ENCODE results near the gene CCDC146. TPM values are rescaled to one million over a fixed set of nuclear protein-coding genes. Genes with fewer than 3 reads are reported as not detected.
"Not testable (repeated sequence)": the region's sequence is repeated elsewhere in the genome, so short reads cannot be mapped to it uniquely, and the experiment has no call there.

The CCDC146 gene
- total RNA-seq (8.7 TPM), polyA plus RNA-seq (15.6 TPM)
- long read RNA-seq, donor 1, partial matches to known transcripts: 0 of 1 reads
- long read RNA-seq, donor 1, other reads (novel, unspliced or antisense): 0 of 1 reads
- long read RNA-seq, donor 2: 0 reads
- long read RNA-seq, donor 3, partial matches to known transcripts: 0 of 1 reads
- long read RNA-seq, donor 3, other reads (novel, unspliced or antisense): 0 of 1 reads
- long read RNA-seq, donor 4, partial matches to known transcripts: 0 of 3 reads
- long read RNA-seq, donor 4, other reads (novel, unspliced or antisense): 0 of 3 reads
- long read RNA-seq, donor 5, partial matches to known transcripts: 0 of 2 reads
- long read RNA-seq, donor 5, other reads (novel, unspliced or antisense): 0 of 2 reads
- long read RNA-seq, donor 6, partial matches to known transcripts: 0 of 1 reads
- long read RNA-seq, donor 6, other reads (novel, unspliced or antisense): 0 of 1 reads
- long read RNA-seq, donor 7, partial matches to known transcripts: 72 of 73 reads
- long read RNA-seq, donor 7, other reads (novel, unspliced or antisense): 0 of 73 reads
- long read RNA-seq, donor 8, partial matches to known transcripts: 14 of 26 reads
- long read RNA-seq, donor 8, other reads (novel, unspliced or antisense): 12 of 26 reads
- long read RNA-seq, donor 9, partial matches to known transcripts: 11 of 12 reads
- long read RNA-seq, donor 9, other reads (novel, unspliced or antisense): 0 of 12 reads
- long read RNA-seq, donor 10: 0 reads

GRCh38 chr7:77121860-77122681 lies at the start of gene CCDC146:
CCDC146 (plus strand) TSS chr7:77122615; CDS start chr7:77167669, 45,054 bp downstream.
- DNase-seq (ENCODE audit: low read depth in 6 of 9, low spot score in 9 of 9): peak; percentile 83 to 99 (median 95)
- WGBS: under 1% methylated on average over 49 of the region's 50 CpGs
- not testable (repeated sequence) for H3K9me3 ChIP-seq (ENCODE audit: control insufficient read depth in 2 of 2, insufficient read depth in 1 of 2, low read length in 1 of 2); H3K36me3 ChIP-seq (ENCODE audit: control insufficient read depth in 2 of 2, insufficient read depth in 2 of 2, low read length in 1 of 2); H3K27me3 ChIP-seq (ENCODE audit: control insufficient read depth in 2 of 2, insufficient read depth in 1 of 2, low read length in 1 of 2); H3K4me1 ChIP-seq (ENCODE audit: control insufficient read depth in 2 of 2, insufficient read depth in 2 of 2, low read length in 2 of 2)
- Histone ChIP-seq H3K27ac (ENCODE audit: low read depth in 1 of 2, low read length in 1 of 2) (peak within 1 kb of the TSS in 1 of 2 donors; percentile 52), H3K4me3 (ENCODE audit: low read length in 2 of 2) (peak within 1 kb of the TSS; percentile 59 to 68)

- H3K4me1 ChIP-seq (ENCODE audit: control insufficient read depth in 2 of 2, insufficient read depth in 2 of 2, low read length in 2 of 2); H3K27ac ChIP-seq (ENCODE audit: low read depth in 1 of 2, low read length in 1 of 2); H3K27me3 ChIP-seq (ENCODE audit: control insufficient read depth in 2 of 2, insufficient read depth in 1 of 2, low read length in 1 of 2); H3K4me3 ChIP-seq (ENCODE audit: low read length in 2 of 2); H3K9me3 ChIP-seq (ENCODE audit: control insufficient read depth in 2 of 2, insufficient read depth in 1 of 2, low read length in 1 of 2); H3K36me3 ChIP-seq (ENCODE audit: control insufficient read depth in 2 of 2, insufficient read depth in 2 of 2, low read length in 1 of 2); DNase-seq (ENCODE audit: low read depth in 6 of 9, low spot score in 9 of 9): not testable (repeated sequence)
- WGBS: 100% methylated on average over 4 of the region's 6 CpGs
Observed at GRCh38 chr7:77074786-77075396, 47.5 kb upstream of the CCDC146 start.

- not testable (repeated sequence) for H3K27me3 ChIP-seq (ENCODE audit: control insufficient read depth in 2 of 2, insufficient read depth in 1 of 2, low read length in 1 of 2); H3K4me1 ChIP-seq (ENCODE audit: control insufficient read depth in 2 of 2, insufficient read depth in 2 of 2, low read length in 2 of 2); H3K4me3 ChIP-seq (ENCODE audit: low read length in 2 of 2); H3K36me3 ChIP-seq (ENCODE audit: control insufficient read depth in 2 of 2, insufficient read depth in 2 of 2, low read length in 1 of 2); H3K27ac ChIP-seq (ENCODE audit: low read depth in 1 of 2, low read length in 1 of 2); DNase-seq (ENCODE audit: low read depth in 6 of 9, low spot score in 9 of 9); H3K9me3 ChIP-seq (ENCODE audit: control insufficient read depth in 2 of 2, insufficient read depth in 1 of 2, low read length in 1 of 2)
- 98% methylated on average over 5 of the region's 5 CpGs for WGBS
Observed at GRCh38 chr7:77077060-77077459, 45.4 kb upstream of the CCDC146 start.

- not testable (repeated sequence) for DNase-seq (ENCODE audit: low read depth in 6 of 9, low spot score in 9 of 9); H3K4me3 ChIP-seq (ENCODE audit: low read length in 2 of 2); H3K4me1 ChIP-seq (ENCODE audit: control insufficient read depth in 2 of 2, insufficient read depth in 2 of 2, low read length in 2 of 2); H3K27me3 ChIP-seq (ENCODE audit: control insufficient read depth in 2 of 2, insufficient read depth in 1 of 2, low read length in 1 of 2); H3K27ac ChIP-seq (ENCODE audit: low read depth in 1 of 2, low read length in 1 of 2); H3K36me3 ChIP-seq (ENCODE audit: control insufficient read depth in 2 of 2, insufficient read depth in 2 of 2, low read length in 1 of 2); H3K9me3 ChIP-seq (ENCODE audit: control insufficient read depth in 2 of 2, insufficient read depth in 1 of 2, low read length in 1 of 2)
Observed at GRCh38 chr7:77079112-77079511, 43.3 kb upstream of the CCDC146 start.

- H3K36me3 ChIP-seq (ENCODE audit: control insufficient read depth in 2 of 2, insufficient read depth in 2 of 2, low read length in 1 of 2); H3K27ac ChIP-seq (ENCODE audit: low read depth in 1 of 2, low read length in 1 of 2); DNase-seq (ENCODE audit: low read depth in 6 of 9, low spot score in 9 of 9); H3K4me1 ChIP-seq (ENCODE audit: control insufficient read depth in 2 of 2, insufficient read depth in 2 of 2, low read length in 2 of 2); H3K9me3 ChIP-seq (ENCODE audit: control insufficient read depth in 2 of 2, insufficient read depth in 1 of 2, low read length in 1 of 2); H3K27me3 ChIP-seq (ENCODE audit: control insufficient read depth in 2 of 2, insufficient read depth in 1 of 2, low read length in 1 of 2); H3K4me3 ChIP-seq (ENCODE audit: low read length in 2 of 2): not testable (repeated sequence)
- 71% methylated on average over 5 of the region's 5 CpGs for WGBS
Observed at GRCh38 chr7:77079624-77080023, 42.8 kb upstream of the CCDC146 start.

GRCh38 chr7:77080236-77080635 lies 42.2 kb upstream of the CCDC146 start:
- H3K27ac ChIP-seq (ENCODE audit: low read depth in 1 of 2, low read length in 1 of 2); H3K4me1 ChIP-seq (ENCODE audit: control insufficient read depth in 2 of 2, insufficient read depth in 2 of 2, low read length in 2 of 2); DNase-seq (ENCODE audit: low read depth in 6 of 9, low spot score in 9 of 9); H3K4me3 ChIP-seq (ENCODE audit: low read length in 2 of 2); H3K9me3 ChIP-seq (ENCODE audit: control insufficient read depth in 2 of 2, insufficient read depth in 1 of 2, low read length in 1 of 2); H3K36me3 ChIP-seq (ENCODE audit: control insufficient read depth in 2 of 2, insufficient read depth in 2 of 2, low read length in 1 of 2); H3K27me3 ChIP-seq (ENCODE audit: control insufficient read depth in 2 of 2, insufficient read depth in 1 of 2, low read length in 1 of 2): not testable (repeated sequence)
- 93% methylated on average over 2 of the region's 2 CpGs for WGBS

- H3K4me3 ChIP-seq (ENCODE audit: low read length in 2 of 2); DNase-seq (ENCODE audit: low read depth in 6 of 9, low spot score in 9 of 9); H3K27ac ChIP-seq (ENCODE audit: low read depth in 1 of 2, low read length in 1 of 2); H3K27me3 ChIP-seq (ENCODE audit: control insufficient read depth in 2 of 2, insufficient read depth in 1 of 2, low read length in 1 of 2); H3K9me3 ChIP-seq (ENCODE audit: control insufficient read depth in 2 of 2, insufficient read depth in 1 of 2, low read length in 1 of 2); H3K36me3 ChIP-seq (ENCODE audit: control insufficient read depth in 2 of 2, insufficient read depth in 2 of 2, low read length in 1 of 2); H3K4me1 ChIP-seq (ENCODE audit: control insufficient read depth in 2 of 2, insufficient read depth in 2 of 2, low read length in 2 of 2): not testable (repeated sequence)
- 99% methylated on average over 1 of the region's 1 CpG for WGBS
Observed at GRCh38 chr7:77082192-77082591, 40.2 kb upstream of the CCDC146 start.

- not testable (repeated sequence) for H3K4me3 ChIP-seq (ENCODE audit: low read length in 2 of 2); DNase-seq (ENCODE audit: low read depth in 6 of 9, low spot score in 9 of 9); H3K4me1 ChIP-seq (ENCODE audit: control insufficient read depth in 2 of 2, insufficient read depth in 2 of 2, low read length in 2 of 2); H3K27me3 ChIP-seq (ENCODE audit: control insufficient read depth in 2 of 2, insufficient read depth in 1 of 2, low read length in 1 of 2); H3K9me3 ChIP-seq (ENCODE audit: control insufficient read depth in 2 of 2, insufficient read depth in 1 of 2, low read length in 1 of 2); H3K36me3 ChIP-seq (ENCODE audit: control insufficient read depth in 2 of 2, insufficient read depth in 2 of 2, low read length in 1 of 2); H3K27ac ChIP-seq (ENCODE audit: low read depth in 1 of 2, low read length in 1 of 2)
- WGBS: 47% methylated on average over 2 of the region's 2 CpGs
Observed at GRCh38 chr7:77092301-77092700, 30.1 kb upstream of the CCDC146 start.
